ENCODE measurements around the gene SERPIND1. TPM values are rescaled to one million over a fixed set of nuclear protein-coding genes. Genes with fewer than 3 reads are reported as not detected.

The SERPIND1 gene
- polyA plus RNA-seq, 1 donor: 0.22 TPM

GRCh38 chr22:20793748-20794649 lies 20.1 kb downstream of the SERPIND1 start:
- Histone ChIP-seq H3K4me3 (ENCODE audit: low read length) (no peak overlapping the region), H3K9me3 (ENCODE audit: control insufficient read depth, low read depth, low read length) (no peaks in the 10 kb centered on the region), H3K27ac (ENCODE audit: low read length) (no peak overlapping the region), H3K27me3 (ENCODE audit: control insufficient read depth, insufficient read depth, low read length) (no peaks in the 10 kb centered on the region), H3K36me3 (ENCODE audit: control insufficient read depth, insufficient read depth, low read length) (peaks cover 62% of the 10 kb centered on the region), H3K4me1 (ENCODE audit: control insufficient read depth, insufficient read depth, low read length) (no peaks in the 10 kb centered on the region)
- WGBS (ENCODE audit: insufficient coverage, low lambda C conversion rate): no CpG with 5 or more reads among the region's 13 CpGs
- no peak for DNase-seq

GRCh38 chr22:20794650-20795413 lies 20.9 kb downstream of the SERPIND1 start:
- no peak for DNase-seq
- Histone ChIP-seq H3K27ac (ENCODE audit: low read length) (no peak overlapping the region), H3K4me3 (ENCODE audit: low read length) (no peak overlapping the region), H3K9me3 (ENCODE audit: control insufficient read depth, low read depth, low read length) (no peaks in the 10 kb centered on the region), H3K4me1 (ENCODE audit: control insufficient read depth, insufficient read depth, low read length) (no peaks in the 10 kb centered on the region), H3K27me3 (ENCODE audit: control insufficient read depth, insufficient read depth, low read length) (no peaks in the 10 kb centered on the region), H3K36me3 (ENCODE audit: control insufficient read depth, insufficient read depth, low read length) (peaks cover 68% of the 10 kb centered on the region)
- WGBS (ENCODE audit: insufficient coverage, low lambda C conversion rate): 88% methylated on average over 2 of the region's 7 CpGs

- WGBS (ENCODE audit: insufficient coverage, low lambda C conversion rate): 87% methylated on average over 3 of the region's 8 CpGs
- H3K36me3 ChIP-seq (ENCODE audit: control insufficient read depth, insufficient read depth, low read length): peaks cover 70% of the 10 kb centered on the region
Observed at GRCh38 chr22:20796731-20797130, 22.8 kb downstream of the SERPIND1 start.

GRCh38 chr22:20798218-20798617 lies 24.3 kb downstream of the SERPIND1 start:
- Histone ChIP-seq H3K4me1 (ENCODE audit: control insufficient read depth, insufficient read depth, low read length) (no peaks in the 10 kb centered on the region), H3K4me3 (ENCODE audit: low read length) (no peak overlapping the region), H3K36me3 (ENCODE audit: control insufficient read depth, insufficient read depth, low read length) (peaks cover 71% of the 10 kb centered on the region), H3K27ac (ENCODE audit: low read length) (no peak overlapping the region), H3K9me3 (ENCODE audit: control insufficient read depth, low read depth, low read length) (no peaks in the 10 kb centered on the region), H3K27me3 (ENCODE audit: control insufficient read depth, insufficient read depth, low read length) (no peaks in the 10 kb centered on the region)
- DNase-seq: no peak
- WGBS (ENCODE audit: insufficient coverage, low lambda C conversion rate): 83% methylated on average over 1 of the region's 5 CpGs

More at GRCh38 chr22:20796731-20797130, 22.8 kb downstream of the SERPIND1 start:
- Histone ChIP-seq H3K9me3 (ENCODE audit: control insufficient read depth, low read depth, low read length) (no peaks in the 10 kb centered on the region), H3K4me1 (ENCODE audit: control insufficient read depth, insufficient read depth, low read length) (no peaks in the 10 kb centered on the region), H3K27me3 (ENCODE audit: control insufficient read depth, insufficient read depth, low read length) (no peaks in the 10 kb centered on the region), H3K4me3 (ENCODE audit: low read length) (no peak overlapping the region), H3K27ac (ENCODE audit: low read length) (no peak overlapping the region)
- DNase-seq: no peak

- DNase-seq: no peak
- Histone ChIP-seq H3K9me3 (ENCODE audit: control insufficient read depth, low read depth, low read length) (no peaks in the 10 kb centered on the region), H3K27ac (ENCODE audit: low read length) (no peak overlapping the region), H3K4me3 (ENCODE audit: low read length) (no peak overlapping the region), H3K27me3 (ENCODE audit: control insufficient read depth, insufficient read depth, low read length) (no peaks in the 10 kb centered on the region), H3K4me1 (ENCODE audit: control insufficient read depth, insufficient read depth, low read length) (no peaks in the 10 kb centered on the region), H3K36me3 (ENCODE audit: control insufficient read depth, insufficient read depth, low read length) (peaks cover 78% of the 10 kb centered on the region)
- WGBS (ENCODE audit: insufficient coverage, low lambda C conversion rate): 100% methylated on average over 2 of the region's 10 CpGs
Observed at GRCh38 chr22:20798974-20799373, 25.1 kb downstream of the SERPIND1 start.

- WGBS (ENCODE audit: insufficient coverage, low lambda C conversion rate): no CpG with 5 or more reads among the region's 8 CpGs
- Histone ChIP-seq H3K9me3 (ENCODE audit: control insufficient read depth, low read depth, low read length) (no peaks in the 10 kb centered on the region), H3K36me3 (ENCODE audit: control insufficient read depth, insufficient read depth, low read length) (peaks cover 79% of the 10 kb centered on the region), H3K4me1 (ENCODE audit: control insufficient read depth, insufficient read depth, low read length) (no peaks in the 10 kb centered on the region), H3K27ac (ENCODE audit: low read length) (no peak overlapping the region), H3K27me3 (ENCODE audit: control insufficient read depth, insufficient read depth, low read length) (no peaks in the 10 kb centered on the region), H3K4me3 (ENCODE audit: low read length) (no peak overlapping the region)
- DNase-seq: no peak
Observed at GRCh38 chr22:20799449-20799848, 25.5 kb downstream of the SERPIND1 start.

GRCh38 chr22:20802452-20802851 lies 28.5 kb downstream of the SERPIND1 start:
- no CpG with 5 or more reads among the region's 6 CpGs for WGBS (ENCODE audit: insufficient coverage, low lambda C conversion rate)
- Histone ChIP-seq H3K27me3 (ENCODE audit: control insufficient read depth, insufficient read depth, low read length) (no peaks in the 10 kb centered on the region), H3K9me3 (ENCODE audit: control insufficient read depth, low read depth, low read length) (no peaks in the 10 kb centered on the region), H3K36me3 (ENCODE audit: control insufficient read depth, insufficient read depth, low read length) (peaks cover 79% of the 10 kb centered on the region), H3K27ac (ENCODE audit: low read length) (no peak overlapping the region), H3K4me3 (ENCODE audit: low read length) (no peak overlapping the region), H3K4me1 (ENCODE audit: control insufficient read depth, insufficient read depth, low read length) (no peaks in the 10 kb centered on the region)
- DNase-seq: no peak

- H3K4me3 ChIP-seq (ENCODE audit: low read length): no peak overlapping the region
- no peak for DNase-seq
Observed at GRCh38 chr22:20802922-20803553, 29.1 kb downstream of the SERPIND1 start.

GRCh38 chr22:20803696-20804324 lies 29.9 kb downstream of the SERPIND1 start:
- WGBS (ENCODE audit: insufficient coverage, low lambda C conversion rate): no CpG with 5 or more reads among the region's 11 CpGs
- no peaks in the 10 kb centered on the region for H3K9me3 ChIP-seq (ENCODE audit: control insufficient read depth, low read depth, low read length)
- no peaks in the 10 kb centered on the region for H3K4me1 ChIP-seq (ENCODE audit: control insufficient read depth, insufficient read depth, low read length)
- peaks cover 72% of the 10 kb centered on the region for H3K36me3 ChIP-seq (ENCODE audit: control insufficient read depth, insufficient read depth, low read length)
- H3K27me3 ChIP-seq (ENCODE audit: control insufficient read depth, insufficient read depth, low read length): no peaks in the 10 kb centered on the region
- no peak overlapping the region for H3K27ac ChIP-seq (ENCODE audit: low read length)
- H3K4me3 ChIP-seq (ENCODE audit: low read length): no peak overlapping the region
- peak; percentile 22 to 30 for DNase-seq

More at GRCh38 chr22:20802922-20803553, 29.1 kb downstream of the SERPIND1 start:
- H3K4me1 ChIP-seq (ENCODE audit: control insufficient read depth, insufficient read depth, low read length): no peaks in the 10 kb centered on the region
- WGBS (ENCODE audit: insufficient coverage, low lambda C conversion rate): no CpG with 5 or more reads among the region's 11 CpGs
- H3K36me3 ChIP-seq (ENCODE audit: control insufficient read depth, insufficient read depth, low read length): peaks cover 75% of the 10 kb centered on the region
- H3K27me3 ChIP-seq (ENCODE audit: control insufficient read depth, insufficient read depth, low read length): no peaks in the 10 kb centered on the region
- H3K9me3 ChIP-seq (ENCODE audit: control insufficient read depth, low read depth, low read length): no peaks in the 10 kb centered on the region
- H3K27ac ChIP-seq (ENCODE audit: low read length): no peak overlapping the region

GRCh38 chr22:20804650-20805049 lies 30.7 kb downstream of the SERPIND1 start:
- H3K36me3 ChIP-seq (ENCODE audit: control insufficient read depth, insufficient read depth, low read length): peaks cover 71% of the 10 kb centered on the region
- no peak overlapping the region for H3K4me3 ChIP-seq (ENCODE audit: low read length)
- no peak overlapping the region for H3K27ac ChIP-seq (ENCODE audit: low read length)
- DNase-seq: no peak
- no CpG with 5 or more reads among the region's 6 CpGs for whole genome bisulfite sequencing (ENCODE audit: insufficient coverage, low lambda C conversion rate)
- H3K4me1 ChIP-seq (ENCODE audit: control insufficient read depth, insufficient read depth, low read length): no peaks in the 10 kb centered on the region
- no peaks in the 10 kb centered on the region for H3K27me3 ChIP-seq (ENCODE audit: control insufficient read depth, insufficient read depth, low read length)
- H3K9me3 ChIP-seq (ENCODE audit: control insufficient read depth, low read depth, low read length): no peaks in the 10 kb centered on the region
